Tibial artery (tissue), 4 donors: ENCODE measurements around the gene KLK15.
A peak's percentile ranks its signal among the peaks of the same experiment; 100 is the strongest.

Source experiments
- DNase-seq, 2 donors: peaks; one replicate each; pipeline ENCODE4 v3.0.0-alpha.2; 2019
- H3K27ac ChIP-seq, 2 donors: fragments of 200-600 bp; sonication (generic) in 1 of 2; 1 replicate in 1 of 2; 2 replicates in 1 of 2; pipeline ENCODE4 v1.5.1; 2018 to 2019; ENCODE audit warnings: mild to moderate bottlenecking in 1 of 2
- H3K27me3 ChIP-seq, 2 donors: fragments of 200-600 bp; sonication (generic) in 1 of 2; one replicate each; pipeline versions ENCODE4 v1.5.1 to v1.6.0; 2016 to 2019
- H3K36me3 ChIP-seq, 3 donors: fragments of 200-600 bp; sonication (generic) in 2 of 3; one replicate each; pipeline ENCODE4 v1.5.1; 2016 to 2019; ENCODE audit warnings: mild to moderate bottlenecking in 2 of 3
- H3K4me1 ChIP-seq, 4 donors: fragments of 200-600 bp; sonication (generic) in 2 of 4; 1 replicate in 3 of 4; 2 replicates in 1 of 4; pipeline ENCODE4 v1.5.1; 2016 to 2019
- H3K4me3 ChIP-seq, 2 donors: fragments of 200-600 bp; sonication (generic) in 1 of 2; 1 replicate in 1 of 2; 2 replicates in 1 of 2; pipeline ENCODE4 v1.5.1; 2018 to 2019; ENCODE audit warnings: mild to moderate bottlenecking in 2 of 2
- H3K9me3 ChIP-seq, 3 donors: fragments of 200-600 bp; sonication (generic) in 1 of 3; one replicate each; pipeline ENCODE4 v1.5.1; 2016 to 2019
- intact Hi-C: fragments of 100-400 bp; cut with DNase I; formaldehyde crosslinking; loops from one replicate; pipeline ENCODE4 v1.15.0; 2023; ENCODE audit warnings: low total_unique reads
- TF ChIP-seq, protein P1 (sequence below), 2 experiments: fragments of 200-600 bp in 1 of 2; fragments of 450-650 bp in 1 of 2; IDR thresholded peaks; one replicate each; pipeline ENCODE4 v1.5.1; 2017 to 2019; ENCODE audit warnings: antibody characterized with exemption in 2 of 2, mild to moderate bottlenecking in 1 of 2, moderate library complexity in 1 of 2

The KLK15 gene

GRCh38 chr19:50820549-50821247 is 12.7 kb downstream of the KLK15 start:
- TF ChIP-seq, protein P1, sequence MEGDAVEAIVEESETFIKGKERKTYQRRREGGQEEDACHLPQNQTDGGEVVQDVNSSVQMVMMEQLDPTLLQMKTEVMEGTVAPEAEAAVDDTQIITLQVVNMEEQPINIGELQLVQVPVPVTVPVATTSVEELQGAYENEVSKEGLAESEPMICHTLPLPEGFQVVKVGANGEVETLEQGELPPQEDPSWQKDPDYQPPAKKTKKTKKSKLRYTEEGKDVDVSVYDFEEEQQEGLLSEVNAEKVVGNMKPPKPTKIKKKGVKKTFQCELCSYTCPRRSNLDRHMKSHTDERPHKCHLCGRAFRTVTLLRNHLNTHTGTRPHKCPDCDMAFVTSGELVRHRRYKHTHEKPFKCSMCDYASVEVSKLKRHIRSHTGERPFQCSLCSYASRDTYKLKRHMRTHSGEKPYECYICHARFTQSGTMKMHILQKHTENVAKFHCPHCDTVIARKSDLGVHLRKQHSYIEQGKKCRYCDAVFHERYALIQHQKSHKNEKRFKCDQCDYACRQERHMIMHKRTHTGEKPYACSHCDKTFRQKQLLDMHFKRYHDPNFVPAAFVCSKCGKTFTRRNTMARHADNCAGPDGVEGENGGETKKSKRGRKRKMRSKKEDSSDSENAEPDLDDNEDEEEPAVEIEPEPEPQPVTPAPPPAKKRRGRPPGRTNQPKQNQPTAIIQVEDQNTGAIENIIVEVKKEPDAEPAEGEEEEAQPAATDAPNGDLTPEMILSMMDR (IDR thresholded peaks at IDR 0.05) = no peak
- Histone ChIP-seq H3K4me3 (no peak overlapping the region), H3K9me3 (no peaks in the 10 kb centered on the region), H3K27ac (no peak overlapping the region), H3K4me1 (peaks cover 0 to 16% (median 2%) of the 10 kb centered on the region in 4 donors), H3K27me3 (peaks cover 0 to 68% of the 10 kb centered on the region in 2 donors), H3K36me3 (no peaks in the 10 kb centered on the region)
- DNase-seq = no peak
- intact Hi-C loops = no loop called here

DNA sequence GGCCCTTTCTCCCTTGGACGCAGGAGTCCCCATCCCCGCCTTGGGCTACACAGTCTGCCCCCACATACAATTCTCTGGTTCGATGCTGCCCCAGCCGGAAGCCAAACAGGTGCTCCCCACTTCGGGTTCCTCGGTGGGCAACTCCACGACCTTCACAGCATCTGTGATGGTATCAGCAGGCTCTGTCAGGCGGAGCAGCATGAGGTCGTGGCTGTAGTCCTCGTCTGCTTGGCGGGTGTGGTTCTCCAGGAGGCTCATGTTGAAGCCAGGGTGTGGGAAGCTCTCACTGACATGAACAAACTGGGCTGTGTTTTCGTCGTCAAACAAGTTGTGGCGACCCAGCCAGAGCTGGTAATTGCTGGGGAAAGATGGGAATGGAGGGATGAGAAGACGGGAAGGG is 13.3 kb downstream of the KLK15 start:
- TF ChIP-seq, protein P1 (IDR thresholded peaks at IDR 0.05) = no peak
- Histone ChIP-seq H3K36me3 (no peaks in the 10 kb centered on the region), H3K27me3 (peaks cover 0 to 74% of the 10 kb centered on the region in 2 donors), H3K4me1 (peaks cover 0 to 16% (median 2%) of the 10 kb centered on the region in 4 donors), H3K9me3 (no peaks in the 10 kb centered on the region), H3K4me3 (no peak overlapping the region), H3K27ac (no peak overlapping the region)
- intact Hi-C loops = no loop called here
- no peak for DNase-seq

GRCh38 chr19:50819636-50820035 is 13.7 kb downstream of the KLK15 start:
- H3K27me3 ChIP-seq = peaks cover 0 to 79% of the 10 kb centered on the region in 2 donors
- no peak overlapping the region for H3K4me3 ChIP-seq
- no peaks in the 10 kb centered on the region for H3K36me3 ChIP-seq

GRCh38 chr19:50818859-50819472 is 14.4 kb downstream of the KLK15 start:
- intact Hi-C loops = no loop called here
- no peak overlapping the region for H3K27ac ChIP-seq
- TF ChIP-seq, protein P1 (IDR thresholded peaks at IDR 0.05) = no peak
- peaks cover 0 to 16% (median 2%) of the 10 kb centered on the region in 4 donors for H3K4me1 ChIP-seq
- H3K4me3 ChIP-seq = no peak overlapping the region
- no peak for DNase-seq
- H3K9me3 ChIP-seq = no peaks in the 10 kb centered on the region
- peaks cover 0 to 81% of the 10 kb centered on the region in 2 donors for H3K27me3 ChIP-seq
- no peaks in the 10 kb centered on the region for H3K36me3 ChIP-seq

More at GRCh38 chr19:50819636-50820035, 13.7 kb downstream of the KLK15 start:
- intact Hi-C loops = no loop called here
- no peak for DNase-seq
- peaks cover 0 to 16% (median 2%) of the 10 kb centered on the region in 4 donors for H3K4me1 ChIP-seq
- TF ChIP-seq, protein P1 (IDR thresholded peaks at IDR 0.05) = no peak
- no peaks in the 10 kb centered on the region for H3K9me3 ChIP-seq
- H3K27ac ChIP-seq = no peak overlapping the region

DNA sequence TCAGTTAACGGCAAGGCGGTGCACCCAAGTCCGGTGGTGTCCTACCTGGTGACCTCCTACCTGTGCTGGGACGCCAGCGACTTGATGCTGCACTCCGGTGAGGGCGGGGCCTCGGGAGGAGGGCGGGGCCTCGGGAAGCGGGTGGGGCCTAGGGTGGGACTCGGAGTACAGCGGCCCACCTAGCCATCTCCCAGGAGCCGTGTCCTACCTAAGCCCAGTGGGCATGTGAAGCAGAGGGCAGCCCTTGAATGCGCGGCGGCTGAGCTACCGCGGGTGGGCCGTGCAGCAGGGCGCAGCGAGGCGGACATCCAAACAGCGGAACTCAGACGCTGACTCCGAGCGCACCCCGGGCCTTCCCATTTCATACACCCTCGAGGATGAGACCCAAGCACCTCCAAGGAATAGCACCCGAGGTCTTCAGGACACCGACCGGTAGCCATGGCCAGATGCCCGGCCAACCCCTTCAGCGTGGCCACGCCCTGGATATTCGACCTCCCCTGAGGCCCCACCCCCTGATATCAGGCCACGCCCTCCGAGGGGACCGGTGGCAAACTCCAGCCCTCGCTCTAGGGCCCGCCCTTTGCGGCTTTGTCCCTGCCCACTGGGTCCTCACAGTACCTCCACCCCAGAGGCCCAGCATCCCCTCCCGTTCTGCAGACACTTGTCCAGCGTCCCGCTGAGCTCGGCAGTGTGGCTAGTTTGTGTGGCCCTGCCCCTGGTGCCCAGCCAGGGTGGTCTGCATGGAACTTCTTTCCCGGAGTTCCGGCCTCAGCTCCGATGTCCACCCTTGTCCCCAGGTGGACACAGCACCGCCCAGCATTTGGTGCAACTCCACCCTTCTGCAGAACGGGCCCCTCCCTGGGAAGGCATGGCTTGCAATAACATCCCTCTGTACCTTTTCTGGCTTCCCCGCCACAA is 15.2 kb downstream of the KLK15 start:
- intact Hi-C loops = no loop called here
- peaks cover 0 to 16% (median 2%) of the 10 kb centered on the region in 4 donors for H3K4me1 ChIP-seq
- DNase-seq = no peak
- H3K36me3 ChIP-seq = no peaks in the 10 kb centered on the region
- no peak overlapping the region for H3K27ac ChIP-seq
- H3K9me3 ChIP-seq = no peaks in the 10 kb centered on the region
- TF ChIP-seq, protein P1 (IDR thresholded peaks at IDR 0.05) = no peak
- H3K4me3 ChIP-seq = peak overlapping the region in 1 of 2 donors; percentile 18
- H3K27me3 ChIP-seq = peaks cover 0 to 75% of the 10 kb centered on the region in 2 donors
